ENCODE results near the gene CFAP77. TPM values are rescaled to one million over a fixed set of nuclear protein-coding genes. Genes with fewer than 3 reads are reported as not detected.

CFAP77 gene
- polyA plus RNA-seq, 1 of the 3 experiments (the other 2 are of a cell fraction), result 1.1 TPM

GRCh38 chr9:132546148-132547051 is 136.4 kb downstream of the CFAP77 start (continued):
- TF ChIP-seq TEAD4 (IDR thresholded peaks at IDR 0.05; ENCODE audit: borderline replicate concordance, insufficient read depth), result no peak
- no peak for TF ChIP-seq ELF1 (IDR thresholded peaks at IDR 0.05)
- TF ChIP-seq NFIC (IDR thresholded peaks at IDR 0.05; ENCODE audit: borderline replicate concordance), result no peak
- no peak for TF ChIP-seq IRF3 (IDR thresholded peaks at IDR 0.05; ENCODE audit: low read depth, low read length)
- TF ChIP-seq MXI1 (IDR thresholded peaks at IDR 0.05; ENCODE audit: low read depth, low read length), result peak; percentile 86
- TF ChIP-seq REST (IDR thresholded peaks at IDR 0.05; ENCODE audit: low read depth, low read length), result no peak
- TF ChIP-seq MEF2A (IDR thresholded peaks at IDR 0.05; ENCODE audit: borderline replicate concordance, low read depth), result no peak
- TF ChIP-seq TCF12 (IDR thresholded peaks at IDR 0.05), result peak; percentile 81
- no peak for TF ChIP-seq FOXM1 (IDR thresholded peaks at IDR 0.05; ENCODE audit: low read depth)
- peak; percentile 85 for TF ChIP-seq PBX3 (IDR thresholded peaks at IDR 0.05)
- no peak for TF ChIP-seq USF2 (IDR thresholded peaks at IDR 0.05; ENCODE audit: borderline replicate concordance, low read depth, low read length)
- no peak for TF ChIP-seq FOSL2 (IDR thresholded peaks at IDR 0.05; ENCODE audit: borderline replicate concordance, low read depth)
- no peak for TF ChIP-seq NRF1 (IDR thresholded peaks at IDR 0.05; ENCODE audit: low read depth, low read length)
- TF ChIP-seq YY1 (IDR thresholded peaks at IDR 0.05; ENCODE audit: low read depth), result no peak
- TF ChIP-seq FOXJ3 (CRISPR knock-in tag; IDR thresholded peaks at IDR 0.05), result peak; percentile 81
- TF ChIP-seq RAD21 (IDR thresholded peaks at IDR 0.05; ENCODE audit: low read length), result no peak; the same call in 1 of the 2 replicates
- peak in 1 of 2 experiments; percentile 91; a peak in 2 of 4 replicates for TF ChIP-seq EP300 (IDR thresholded peaks at IDR 0.05; ENCODE audit: borderline replicate concordance in 1 of 2, low read depth in 1 of 2, low read length in 1 of 2)
- no peak for TF ChIP-seq JUND (IDR thresholded peaks at IDR 0.05)
- TF ChIP-seq POLR2AphosphoS5 (IDR thresholded peaks at IDR 0.05; ENCODE audit: low read depth, low read length), result peak; percentile 53; the same call in 1 of the 2 replicates
- no peak for TF ChIP-seq MAX (IDR thresholded peaks at IDR 0.05; ENCODE audit: low read depth)
- no peak for TF ChIP-seq SMC3 (IDR thresholded peaks at IDR 0.05; ENCODE audit: low read depth, low read length)
- no peak for TF ChIP-seq RFX5 (IDR thresholded peaks at IDR 0.05; ENCODE audit: low read length)
